HG03575 (cell line): ENCODE measurements around the gene SOX8.
"Not testable (repeated sequence)": the region's sequence is repeated elsewhere in the genome, so short reads cannot be mapped to it uniquely, and the experiment has no call there.

Experiments used
- ATAC-seq: cut with Tn5 transposase; IDR thresholded peaks from one replicate; pipeline ENCODE4 v1.9.1; 2021; ENCODE audit not compliant: unreplicated experiment, insufficient number of reproducible peaks, low FRiP score; ENCODE audit errors: extremely low read depth

The SOX8 gene

DNA sequence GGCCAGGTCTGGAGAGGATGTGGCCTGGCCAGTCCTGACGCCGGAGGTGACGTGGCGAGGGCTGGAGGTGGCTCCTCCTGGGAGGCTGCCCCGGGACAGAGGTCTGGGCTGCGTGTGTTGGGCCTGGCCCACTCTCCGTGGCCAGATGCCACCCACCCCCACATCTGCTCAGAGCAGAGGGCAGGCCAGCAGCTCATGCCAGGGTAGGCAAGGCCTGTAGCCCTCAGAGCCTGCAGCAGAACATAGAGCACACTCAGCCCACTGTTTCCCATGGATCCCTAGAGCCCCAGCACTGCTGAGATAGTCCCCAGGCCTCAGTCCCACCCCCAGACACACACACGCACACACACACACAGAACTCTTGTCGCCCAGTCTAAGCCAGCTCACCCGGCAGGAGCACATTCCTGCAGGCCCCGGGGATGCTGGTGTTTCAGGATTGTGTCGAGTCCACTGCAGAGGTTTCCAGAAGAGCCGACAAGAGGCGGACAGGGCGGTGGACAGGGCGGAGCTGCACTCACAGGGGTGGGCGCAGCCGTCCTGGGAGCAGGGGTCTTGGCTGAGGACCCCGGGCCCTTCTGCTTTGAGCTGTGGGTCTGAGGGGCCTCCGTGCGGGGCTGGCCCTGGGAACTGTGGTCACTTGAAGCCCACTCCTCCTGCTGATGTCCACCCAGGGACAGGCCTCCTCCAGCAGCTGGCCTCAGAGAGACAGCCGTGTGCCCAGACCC is 33.4 kb downstream of the SOX8 start:
- ATAC-seq: no peak

GRCh38 chr16:1018447-1019198 is 37.1 kb downstream of the SOX8 start:
- no peak for ATAC-seq

- ATAC-seq: no peak
Measured at GRCh38 chr16:1019231-1020090, 37.9 kb downstream of the SOX8 start.

- ATAC-seq: no peak
Measured at GRCh38 chr16:1020091-1020399, 38.5 kb downstream of the SOX8 start.

- ATAC-seq: no peak
Measured at GRCh38 chr16:1020591-1020990, 39.0 kb downstream of the SOX8 start.

GRCh38 chr16:1021553-1022160 is 40.1 kb downstream of the SOX8 start:
- no peak for ATAC-seq

DNA sequence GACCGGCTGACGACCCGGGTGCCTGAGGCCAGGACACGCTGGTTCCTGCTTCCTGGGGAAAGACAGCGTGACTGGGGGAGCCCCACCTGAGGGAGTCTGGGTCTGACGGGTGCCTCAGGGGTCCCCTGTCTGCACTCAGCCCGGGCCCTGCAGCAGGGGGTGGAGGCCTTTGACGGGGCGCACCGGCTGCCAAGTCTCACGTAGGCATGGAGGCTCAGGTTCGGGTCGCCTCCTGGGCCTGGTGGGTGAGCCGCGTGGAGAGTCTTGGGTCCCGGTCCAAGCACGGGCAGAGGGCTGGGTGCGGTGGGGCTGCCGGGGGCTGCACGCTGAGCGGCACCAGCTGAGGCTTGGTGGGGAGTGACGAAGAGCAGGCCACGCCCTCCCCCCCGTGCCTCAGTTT is 40.9 kb downstream of the SOX8 start:
- ATAC-seq: no peak

DNA sequence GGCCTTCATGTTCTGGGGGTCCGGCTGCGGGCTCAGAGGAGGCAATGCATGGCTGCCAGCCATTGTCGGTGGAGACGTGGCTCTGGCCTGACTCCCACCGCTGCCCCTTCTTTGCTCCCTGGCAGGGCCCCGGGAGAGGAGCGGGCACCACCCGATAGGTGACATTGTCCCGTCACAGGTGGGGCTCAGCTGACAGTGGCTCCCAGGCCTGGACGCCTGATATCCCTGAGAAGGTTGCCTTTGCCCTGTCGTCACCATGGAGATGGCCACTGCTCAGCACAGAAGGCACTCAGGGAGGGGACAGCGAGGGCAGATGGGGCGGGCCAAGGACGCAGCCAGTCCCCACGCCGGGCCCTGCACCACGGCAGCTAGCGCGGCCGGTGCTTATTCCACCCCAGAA is 42.6 kb downstream of the SOX8 start:
- ATAC-seq: no peak

GRCh38 chr16:1025183-1025809 is 43.7 kb downstream of the SOX8 start:
- not testable (repeated sequence) for ATAC-seq

- ATAC-seq: no peak
Measured at GRCh38 chr16:1026057-1026783, 44.6 kb downstream of the SOX8 start.

GRCh38 chr16:1026784-1027500 is 45.4 kb downstream of the SOX8 start:
- no peak for ATAC-seq

GRCh38 chr16:1027501-1027815 is 45.9 kb downstream of the SOX8 start:
- ATAC-seq: no peak

- ATAC-seq: no peak
Measured at GRCh38 chr16:1028056-1028455, 46.5 kb downstream of the SOX8 start.

GRCh38 chr16:1028524-1029258 is 47.1 kb downstream of the SOX8 start:
- ATAC-seq: no peak

DNA sequence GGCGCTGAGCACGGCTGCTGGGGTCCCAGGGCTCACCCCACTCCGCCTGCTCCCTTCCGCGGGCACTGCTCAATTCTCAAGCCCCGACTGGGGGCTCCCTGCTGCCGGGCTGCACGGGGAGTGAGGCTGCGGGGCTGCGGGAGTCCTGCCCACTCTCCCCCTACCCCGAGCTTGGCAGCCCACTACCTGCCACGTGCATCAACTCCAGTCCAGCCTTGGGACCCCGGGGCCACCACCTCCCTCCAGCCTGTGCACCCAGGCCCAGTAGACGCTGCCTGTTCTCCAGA is 47.6 kb downstream of the SOX8 start:
- ATAC-seq: no peak

DNA sequence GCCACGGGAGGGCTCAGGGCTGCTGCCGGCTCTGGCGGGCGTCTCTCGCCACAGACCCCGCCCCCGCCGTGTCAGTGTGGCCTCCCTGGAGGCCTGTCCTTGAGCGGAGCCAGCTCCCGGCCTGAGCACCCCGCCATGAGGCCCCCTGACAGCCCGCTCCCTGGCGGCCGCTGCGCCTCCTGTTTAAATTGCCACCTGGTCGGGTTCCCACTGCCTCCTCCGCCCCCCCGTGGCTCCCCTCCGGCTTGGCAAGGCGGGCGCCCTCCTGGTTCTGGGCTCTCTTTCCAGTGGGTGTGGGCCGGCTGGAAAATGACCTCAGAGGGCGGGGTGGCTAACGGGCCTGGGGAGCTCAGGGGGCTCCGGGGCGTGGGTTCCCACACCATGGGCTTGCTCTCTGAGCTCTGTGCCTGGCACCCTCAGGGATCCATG is 48.9 kb downstream of the SOX8 start:
- ATAC-seq: no peak

DNA sequence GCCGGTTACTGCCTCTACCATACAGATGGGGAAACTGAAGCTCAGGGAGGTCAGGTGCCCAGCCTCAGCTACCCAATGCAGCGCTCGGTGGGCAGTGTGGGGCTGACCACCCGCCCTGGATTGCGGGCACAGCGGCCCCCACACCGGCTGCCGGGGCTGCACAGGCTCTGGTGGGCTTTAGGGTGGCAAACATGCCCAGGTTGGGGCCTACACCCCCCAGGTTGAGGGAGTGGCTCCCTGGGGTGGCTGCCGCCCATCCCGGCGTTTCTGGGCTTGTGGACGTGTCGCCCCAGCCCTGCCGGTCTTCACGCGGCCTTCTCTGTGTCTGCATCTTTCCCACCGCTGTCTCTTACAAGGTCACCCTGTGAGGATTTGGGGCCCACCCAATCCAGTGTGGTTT is 50.1 kb downstream of the SOX8 start:
- ATAC-seq: no peak

- ATAC-seq: no peak
Measured at GRCh38 chr16:1032607-1033006, 51.0 kb downstream of the SOX8 start.
